Measurements from ENCODE around the gene EBPL.
"Not testable (repeated sequence)": the region's sequence is repeated elsewhere in the genome, so short reads cannot be mapped to it uniquely, and the experiment has no call there.

The EBPL gene

GRCh38 chr13:49635599-49636433 is 55.5 kb downstream of the EBPL start:
- no peak for DNase-seq (ENCODE audit: low read depth)

- no peak for DNase-seq (ENCODE audit: low read depth)
Observed at GRCh38 chr13:49633710-49634109, 57.6 kb downstream of the EBPL start.

GRCh38 chr13:49632156-49632555 is 59.1 kb downstream of the EBPL start:
- DNase-seq (ENCODE audit: low read depth): no peak

- no peak for DNase-seq (ENCODE audit: low read depth)
Observed at GRCh38 chr13:49630580-49630979, 60.7 kb downstream of the EBPL start.

- no peak for DNase-seq (ENCODE audit: low read depth)
Observed at GRCh38 chr13:49629947-49630346, 61.3 kb downstream of the EBPL start.

GRCh38 chr13:49629196-49629938 is 61.9 kb downstream of the EBPL start:
- no peak for DNase-seq (ENCODE audit: low read depth)

- no peak for DNase-seq (ENCODE audit: low read depth)
Observed at GRCh38 chr13:49627831-49628652, 63.2 kb downstream of the EBPL start, which contains the start of gene ARL11. Gene ARL11, plus strand, starts transcription at chr13:49628507. Its CDS starts 1,941 bp downstream, at chr13:49630448.

GRCh38 chr13:49625392-49626079 is 65.8 kb downstream of the EBPL start:
- DNase-seq (ENCODE audit: low read depth): no peak

GRCh38 chr13:49624229-49624628 is 67.1 kb downstream of the EBPL start:
- no peak for DNase-seq (ENCODE audit: low read depth)

- no peak for DNase-seq (ENCODE audit: low read depth)
Observed at GRCh38 chr13:49622174-49622946, 68.9 kb downstream of the EBPL start.

- no peak for DNase-seq (ENCODE audit: low read depth)
Observed at GRCh38 chr13:49620170-49620621, 71.1 kb downstream of the EBPL start.

GRCh38 chr13:49616676-49617065 is 74.6 kb downstream of the EBPL start:
- DNase-seq (ENCODE audit: low read depth): no peak

GRCh38 chr13:49615836-49616675 is 75.2 kb downstream of the EBPL start:
- no peak for DNase-seq (ENCODE audit: low read depth)

GRCh38 chr13:49612042-49612441 is 79.2 kb downstream of the EBPL start:
- not testable (repeated sequence) for DNase-seq (ENCODE audit: low read depth)

Data from stimulated activated CD8-positive, alpha-beta memory T cell treated with anti-CD3 and anti-CD28 coated beads, Interleukin-15, amount 100 ng/mL, for 1 hour (primary cell).